ENCODE data around the gene ADSL.

DNA sequence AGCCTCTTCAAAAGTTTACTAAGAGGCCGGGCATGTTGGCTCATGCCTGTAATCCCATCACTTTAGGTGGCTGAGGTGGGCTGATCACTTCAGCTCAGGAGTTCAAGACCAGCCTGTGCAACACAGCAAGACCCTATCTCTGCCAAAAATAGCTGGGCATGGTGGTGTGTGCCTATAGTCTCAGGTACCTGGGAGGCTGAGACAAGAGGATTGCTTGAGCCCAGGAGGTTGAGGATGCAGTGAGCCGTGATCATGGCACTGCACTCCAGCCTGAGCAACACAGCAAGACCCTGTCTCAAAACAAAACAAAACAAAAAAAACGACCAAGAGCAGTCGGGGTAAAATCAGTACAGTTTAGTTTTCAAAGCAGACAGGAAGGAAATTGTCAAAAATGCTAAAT, 4.7 kb upstream of the ADSL start:
- TF ChIP-seq POLR2A (IDR thresholded peaks at IDR 0.05): no peak
- TF ChIP-seq CTCF (IDR thresholded peaks at IDR 0.05): no peak
